GM12878 (cell line): ENCODE data around the gene HYDIN. TPM values are rescaled to one million over a fixed set of nuclear protein-coding genes. Genes with fewer than 3 reads are reported as not detected.

ENCODE experiments used
- ATAC-seq: fragments of 200-7000 bp; cut with Tn5 transposase; 3 replicates; pipeline ENCODE4 v1.9.1; 2020; ENCODE audit warnings: mild to moderate bottlenecking, moderate library complexity
- BruUV-seq: library from RNA; stranded (reverse); fragments of 400-500 nt; replicated peaks from 2 replicates; lab custom pipeline; 2021; lab: Mats Ljungman, UMichigan
- CTCF ChIA-PET: fragments of 300-600 bp; sonication (Branson Sonifier 250); formaldehyde crosslinking; extraction: SDS; loops from one replicate; lab custom pipeline; 2021; ENCODE audit warnings: inconsistent platforms; lab: Yijun Ruan, JAX
- POLR2A ChIA-PET: fragments of 350-600 bp; formaldehyde crosslinking; extraction: SDS; loops from one replicate; lab custom pipeline; 2021; ENCODE audit warnings: inconsistent platforms; lab: Charles Lee
- RAD21 ChIA-PET: fragments of 300-600 bp; sonication (Branson Sonifier 250); formaldehyde crosslinking; loops from one replicate; lab custom pipeline; 2023; ENCODE audit warnings: antibody characterized with exemption; ENCODE audit not compliant: unreplicated experiment; lab: Charles Lee
- SMC1A ChIA-PET: fragments of 300-600 bp; sonication (Branson Sonifier 250); formaldehyde crosslinking; loops from one replicate; lab custom pipeline; 2023; ENCODE audit not compliant: unreplicated experiment, uncharacterized antibody; lab: Charles Lee
- DNase-seq: peaks from one replicate; pipeline ENCODE4 v3.0.0-alpha.2; 2011; ENCODE audit warnings: low read depth, low spot score
- FAIRE-seq: peaks from 3 replicates; lab custom pipeline; 2011; peaks lifted over from hg19 to GRCh38; lab: Jason Lieb, UNC
- H2AFZ ChIP-seq: 2 replicates; pipeline ENCODE4 v1.6.0; 2011; ENCODE audit warnings: low read depth, low read length, control low read depth; ENCODE audit not compliant: control insufficient read depth
- H3K27ac ChIP-seq: 2 replicates; pipeline ENCODE4 v1.5.1; 2011; ENCODE audit warnings: control low read depth; ENCODE audit not compliant: control insufficient read depth, insufficient read depth
- H3K27me3 ChIP-seq, 2 experiments: replicated peaks in 1 of 2; 2 replicates each; pipeline versions ENCODE4 v1.6.0 to v1.6.1; 2011; ENCODE audit warnings: low read length in 1 of 2; ENCODE audit not compliant: control insufficient read depth in 2 of 2, insufficient read depth in 2 of 2
- H3K36me3 ChIP-seq, 2 experiments: 2 replicates each; pipeline ENCODE4 v1.5.1; 2011; ENCODE audit warnings: low read length in 1 of 2; ENCODE audit not compliant: control insufficient read depth in 2 of 2, insufficient read depth in 2 of 2
- H3K4me1 ChIP-seq: 2 replicates; pipeline ENCODE4 v1.6.1; 2011; ENCODE audit warnings: mild to moderate bottlenecking, low read length, moderate library complexity, mixed read lengths; ENCODE audit not compliant: control insufficient read depth, insufficient read depth
- H3K4me2 ChIP-seq: 2 replicates; pipeline ENCODE4 v1.6.0; 2011; ENCODE audit warnings: control low read depth; ENCODE audit not compliant: control insufficient read depth, insufficient read depth
- H3K4me3 ChIP-seq: fragments of 200-600 bp; sonication (generic); 2 replicates; pipeline ENCODE4 v1.5.1; 2016
- H3K79me2 ChIP-seq: 2 replicates; pipeline ENCODE4 v1.6.0; 2011; ENCODE audit warnings: low read length; ENCODE audit not compliant: control insufficient read depth, insufficient read depth
- H3K9ac ChIP-seq: 2 replicates; pipeline ENCODE4 v1.8.0; 2011; ENCODE audit warnings: low read length, control low read depth, mixed read lengths; ENCODE audit not compliant: control insufficient read depth, insufficient read depth
- H3K9me3 ChIP-seq: replicated peaks from 3 replicates; pipeline ENCODE4 v1.5.1; 2011; ENCODE audit warnings: mild to moderate bottlenecking, low read length; ENCODE audit not compliant: control insufficient read depth, insufficient read depth
- H4K20me1 ChIP-seq: 2 replicates; pipeline ENCODE4 v1.6.0; 2011; ENCODE audit not compliant: control insufficient read depth, insufficient read depth
- CHD1 ChIP-seq: IDR thresholded peaks from 2 replicates; pipeline ENCODE4 v1.6.1; 2012; ENCODE audit warnings: low read depth, low read length, improper control_type of control experiment
- CHD4 ChIP-seq: fragments of 200-600 bp; sonication (generic); IDR thresholded peaks from 2 replicates; pipeline ENCODE4 v1.6.1; 2016; ENCODE audit warnings: mild to moderate bottlenecking
- EED ChIP-seq: sonication (generic); IDR thresholded peaks from 2 replicates; pipeline ENCODE4 v1.6.1; 2016; ENCODE audit warnings: antibody characterized with exemption, low read depth
- GABPA ChIP-seq: IDR thresholded peaks from 2 replicates; pipeline ENCODE4 v1.6.1; 2014; ENCODE audit warnings: antibody characterized with exemption, low read depth, mild to moderate bottlenecking, inconsistent platforms
- HCFC1 ChIP-seq: fragments of 150-350 bp; IDR thresholded peaks from 2 replicates; pipeline ENCODE4 v1.6.1; 2014; ENCODE audit warnings: low read length
- JUND ChIP-seq: IDR thresholded peaks from 2 replicates; pipeline ENCODE4 v1.6.1; 2012; ENCODE audit warnings: low read depth, mild to moderate bottlenecking, low read length, improper control_type of control experiment, moderate library complexity
- MTA2 ChIP-seq: fragments of 450-650 bp; IDR thresholded peaks from 2 replicates; pipeline ENCODE4 v1.6.1; 2016; ENCODE audit warnings: low read depth, mild to moderate bottlenecking, moderate library complexity
- MTA3 ChIP-seq: IDR thresholded peaks from 2 replicates; pipeline ENCODE4 v1.6.1; 2012; ENCODE audit warnings: low read length, inconsistent platforms, borderline replicate concordance
- NBN ChIP-seq: fragments of 450-650 bp; IDR thresholded peaks from 2 replicates; pipeline ENCODE4 v1.6.1; 2016
- NFXL1 ChIP-seq: fragments of 450-650 bp; IDR thresholded peaks from 2 replicates; pipeline ENCODE4 v1.6.1; 2017; ENCODE audit warnings: antibody characterized with exemption, mild to moderate bottlenecking, borderline replicate concordance
- RUNX3 ChIP-seq: IDR thresholded peaks from 2 replicates; pipeline ENCODE4 v1.6.1; 2012; ENCODE audit warnings: low read length, inconsistent platforms
- SIN3A ChIP-seq: IDR thresholded peaks from 2 replicates; pipeline ENCODE4 v1.6.1; 2012; ENCODE audit warnings: low read depth, low read length, improper control_type of control experiment
- TCF12 ChIP-seq: IDR thresholded peaks from 2 replicates; pipeline ENCODE4 v1.6.1; 2011; ENCODE audit warnings: low read depth, mild to moderate bottlenecking, low read length
- USF1 ChIP-seq: IDR thresholded peaks from 2 replicates; pipeline ENCODE4 v1.6.1; 2011; ENCODE audit warnings: borderline replicate concordance, low read depth, mild to moderate bottlenecking, moderate library complexity, mixed read lengths, low read length; ENCODE audit not compliant: insufficient read depth; ENCODE audit errors: extremely low read length
- ZBTB11 ChIP-seq: fragments of 450-650 bp; formaldehyde crosslinking; IDR thresholded peaks from 2 replicates; pipeline ENCODE4 v1.5.0; 2022; ENCODE audit warnings: mild to moderate bottlenecking, missing genetic modification characterization
- ZNF24 ChIP-seq: fragments of 450-650 bp; IDR thresholded peaks from 2 replicates; pipeline ENCODE4 v1.6.1; 2017; ENCODE audit warnings: antibody characterized with exemption, mild to moderate bottlenecking
- ZNF274 ChIP-seq: IDR thresholded peaks from one replicate; pipeline ENCODE4 v1.8.0; 2011; ENCODE audit not compliant: insufficient read length, insufficient read depth
- WGBS: methylation state at CpG from one replicate; pipeline ENCODE4 v1.1.6; 2016; ENCODE audit warnings: low lambda C conversion rate; ENCODE audit not compliant: insufficient replicate concordance, insufficient coverage; ENCODE audit errors: missing lambda C conversion rate; 5-methylcytosine and 5-hydroxymethylcytosine counted together
- in situ Hi-C: fragments of 300-500 bp; cut with MboI; formaldehyde crosslinking; loops from 9 replicates; pipeline ENCODE4 v1.14.3; 2018; ENCODE audit warnings: mixed read lengths
- intact Hi-C: fragments of 100-400 bp; cut with micrococcal nuclease; formaldehyde crosslinking; loops from one replicate; pipeline ENCODE4 v1.14.2; 2022; ENCODE audit not compliant: unreplicated experiment
- polyA plus RNA-seq, 11 experiments: library from polyadenylated mRNA; depleted of rRNA in 4 of 11; unstranded in 6 of 11; stranded (reverse) in 5 of 11; fragments of >200 nt; fragmentation: Nextera tagmentation in 4 of 11; fragmentation: Illumina TruSeq in 1 of 11; extraction: Ambion mirVana in 4 of 11; extraction: Trizol in 1 of 11; gene quantifications; 1 replicate in 1 of 11; 2 replicates in 10 of 11; pipeline versions ENCODE4 v1.2.1 to v1.2.3, GENCODE V29; 2011 to 2016; ENCODE audit warnings: inconsistent platforms in 2 of 11, missing spikeins in 2 of 11, low read depth in 1 of 11
- total RNA-seq, 4 experiments: library from RNA; depleted of rRNA in 3 of 4; stranded (reverse); fragments of >200 nt in 3 of 4; fragmentation: Illumina TruSeq in 1 of 4; extraction: Trizol in 1 of 4; gene quantifications; 2 replicates each; pipeline versions ENCODE4 v1.2.1 to v1.2.3, GENCODE V29; 2013 to 2021
- TF ChIP-seq, protein P1 (sequence below): fragments of 450-650 bp; IDR thresholded peaks from 2 replicates; pipeline ENCODE4 v1.6.1; 2017; ENCODE audit warnings: borderline replicate concordance

HYDIN gene
- total and polyA plus RNA-seq, 10 of the 15 experiments (the other 5 are each of a cell fraction or from before 2014, with no cell fraction given) = 0.01 to 0.30 (median 0.10) TPM; not detected in 7

- FAIRE-seq (no peak), DNase-seq (no peak), ATAC-seq (no peak)
- Histone ChIP-seq H4K20me1 (no peaks in the 10 kb centered on the region), H3K9me3 (no peaks in the 10 kb centered on the region), H3K9ac (no peak overlapping the region), H2AFZ (no peak overlapping the region), H3K4me2 (no peak overlapping the region), H3K79me2 (no peaks in the 10 kb centered on the region), H3K4me1 (no peaks in the 10 kb centered on the region), H3K27ac (no peak overlapping the region), H3K27me3 (no peaks in the 10 kb centered on the region), H3K4me3 (no peak overlapping the region), H3K36me3 (peaks cover 9 to 10% of the 10 kb centered on the region in 2 experiments; a peak in 3 of 4 replicates)
- BruUV-seq = no TSS peak
- TF ChIP-seq EED = no peak
- TF ChIP-seq RUNX3 = no peak
- no peak for TF ChIP-seq CHD1
- no peak for TF ChIP-seq MTA3
- TF ChIP-seq ZNF24 = no peak
- no peak for TF ChIP-seq GABPA
- TF ChIP-seq NFXL1 = no peak
- TF ChIP-seq ZBTB11 (CRISPR knock-in tag) = no peak
- no peak for TF ChIP-seq TCF12
- no peak for TF ChIP-seq MTA2
- no peak for TF ChIP-seq CHD4
- TF ChIP-seq USF1 = no peak
- no peak for TF ChIP-seq SIN3A
- TF ChIP-seq, protein P1, sequence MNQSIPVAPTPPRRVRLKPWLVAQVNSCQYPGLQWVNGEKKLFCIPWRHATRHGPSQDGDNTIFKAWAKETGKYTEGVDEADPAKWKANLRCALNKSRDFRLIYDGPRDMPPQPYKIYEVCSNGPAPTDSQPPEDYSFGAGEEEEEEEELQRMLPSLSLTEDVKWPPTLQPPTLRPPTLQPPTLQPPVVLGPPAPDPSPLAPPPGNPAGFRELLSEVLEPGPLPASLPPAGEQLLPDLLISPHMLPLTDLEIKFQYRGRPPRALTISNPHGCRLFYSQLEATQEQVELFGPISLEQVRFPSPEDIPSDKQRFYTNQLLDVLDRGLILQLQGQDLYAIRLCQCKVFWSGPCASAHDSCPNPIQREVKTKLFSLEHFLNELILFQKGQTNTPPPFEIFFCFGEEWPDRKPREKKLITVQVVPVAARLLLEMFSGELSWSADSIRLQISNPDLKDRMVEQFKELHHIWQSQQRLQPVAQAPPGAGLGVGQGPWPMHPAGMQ = no peak
- TF ChIP-seq HCFC1 = no peak
- TF ChIP-seq ZNF274 = no peak
- no peak for TF ChIP-seq NBN
- TF ChIP-seq JUND = no peak
- CTCF ChIA-PET = interaction anchor here (1.3 to 1.5 kb wide), 2 partner anchors 113 to 115 kb away, joined by 3 to 4 read pairs; no protein-coding TSS in a partner anchor
- 87% methylated on average over 4 of the region's 4 CpGs for WGBS
- intact Hi-C loops (no loop called here), in situ Hi-C loops (no loop called here)
- RAD21 ChIA-PET = no interaction called here
- SMC1A ChIA-PET = interaction anchor here (0.9 kb wide), 1 partner anchor 8 kb away, joined by 3 read pairs; no protein-coding TSS in a partner anchor
- POLR2A ChIA-PET = no interaction called here
Observed at GRCh38 chr16:70767377-70768202, 462.9 kb downstream of the HYDIN start.
